ENCODE results near the gene MED12L.

MED12L gene

GRCh38 chr3:151178208-151178845, 92.9 kb downstream of the MED12L start:
- no peak for DNase-seq (ENCODE audit: low spot score)
- in situ Hi-C loops (cut with MboI; ENCODE audit: low sequenced_read_pairs, unreplicated experiment): no loop called here
- TF ChIP-seq, protein P1, sequence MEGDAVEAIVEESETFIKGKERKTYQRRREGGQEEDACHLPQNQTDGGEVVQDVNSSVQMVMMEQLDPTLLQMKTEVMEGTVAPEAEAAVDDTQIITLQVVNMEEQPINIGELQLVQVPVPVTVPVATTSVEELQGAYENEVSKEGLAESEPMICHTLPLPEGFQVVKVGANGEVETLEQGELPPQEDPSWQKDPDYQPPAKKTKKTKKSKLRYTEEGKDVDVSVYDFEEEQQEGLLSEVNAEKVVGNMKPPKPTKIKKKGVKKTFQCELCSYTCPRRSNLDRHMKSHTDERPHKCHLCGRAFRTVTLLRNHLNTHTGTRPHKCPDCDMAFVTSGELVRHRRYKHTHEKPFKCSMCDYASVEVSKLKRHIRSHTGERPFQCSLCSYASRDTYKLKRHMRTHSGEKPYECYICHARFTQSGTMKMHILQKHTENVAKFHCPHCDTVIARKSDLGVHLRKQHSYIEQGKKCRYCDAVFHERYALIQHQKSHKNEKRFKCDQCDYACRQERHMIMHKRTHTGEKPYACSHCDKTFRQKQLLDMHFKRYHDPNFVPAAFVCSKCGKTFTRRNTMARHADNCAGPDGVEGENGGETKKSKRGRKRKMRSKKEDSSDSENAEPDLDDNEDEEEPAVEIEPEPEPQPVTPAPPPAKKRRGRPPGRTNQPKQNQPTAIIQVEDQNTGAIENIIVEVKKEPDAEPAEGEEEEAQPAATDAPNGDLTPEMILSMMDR (IDR thresholded peaks at IDR 0.05; ENCODE audit: borderline replicate concordance, control extremely low read depth, extremely low read depth, insufficient read depth, missing control alignments): no peak

DNA sequence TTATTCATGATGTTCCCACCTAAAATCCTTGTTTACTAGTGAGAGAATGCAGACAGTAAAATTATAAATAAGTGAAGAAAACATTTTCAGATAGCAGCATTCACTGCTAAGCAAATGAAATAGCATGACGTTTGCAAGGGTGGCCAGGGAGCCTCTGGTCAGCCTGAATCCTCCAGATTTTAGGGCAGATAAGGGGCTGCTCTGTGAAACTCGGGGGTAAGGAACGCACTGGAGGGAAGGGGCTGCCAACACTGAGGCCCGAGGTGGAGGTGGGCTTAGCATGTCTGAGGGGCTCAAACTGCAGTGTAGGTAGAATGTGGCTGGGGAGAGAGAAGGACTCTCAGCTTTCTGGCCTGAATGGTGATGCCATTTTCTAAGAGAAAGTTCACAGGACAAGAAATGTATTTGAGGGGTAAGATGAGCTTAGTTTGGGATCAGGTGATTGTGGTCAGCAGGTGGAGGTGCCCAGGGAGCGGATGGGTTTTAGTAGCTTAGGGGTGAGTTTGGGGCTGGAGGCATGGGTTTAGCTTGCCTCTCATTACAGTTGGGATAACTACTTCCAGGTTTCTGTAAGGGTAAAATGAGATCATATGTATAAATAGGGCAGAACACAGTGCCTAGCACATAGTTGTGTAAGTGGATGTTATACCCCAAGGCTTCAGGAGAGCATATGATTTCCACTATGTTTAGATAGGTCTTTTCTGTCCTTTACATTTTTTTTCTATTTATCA, 97.0 kb downstream of the MED12L start:
- TF ChIP-seq, protein P1 (IDR thresholded peaks at IDR 0.05; ENCODE audit: borderline replicate concordance, control extremely low read depth, extremely low read depth, insufficient read depth, missing control alignments): no peak
- in situ Hi-C loops (cut with MboI; ENCODE audit: low sequenced_read_pairs, unreplicated experiment): no loop called here
- DNase-seq (ENCODE audit: low spot score): no peak

GRCh38 chr3:151183265-151183671, 97.8 kb downstream of the MED12L start:
- TF ChIP-seq, protein P1 (IDR thresholded peaks at IDR 0.05; ENCODE audit: borderline replicate concordance, control extremely low read depth, extremely low read depth, insufficient read depth, missing control alignments): no peak

GRCh38 chr3:151191095-151191494, 105.6 kb downstream of the MED12L start:
- TF ChIP-seq, protein P1 (IDR thresholded peaks at IDR 0.05; ENCODE audit: borderline replicate concordance, control extremely low read depth, extremely low read depth, insufficient read depth, missing control alignments): no peak
- in situ Hi-C loops (cut with MboI; ENCODE audit: low sequenced_read_pairs, unreplicated experiment): no loop called here
- no peak for DNase-seq (ENCODE audit: low spot score)

More at GRCh38 chr3:151183265-151183671, 97.8 kb downstream of the MED12L start:
- in situ Hi-C loops (cut with MboI; ENCODE audit: low sequenced_read_pairs, unreplicated experiment): no loop called here
- DNase-seq (ENCODE audit: low spot score): no peak

DNA sequence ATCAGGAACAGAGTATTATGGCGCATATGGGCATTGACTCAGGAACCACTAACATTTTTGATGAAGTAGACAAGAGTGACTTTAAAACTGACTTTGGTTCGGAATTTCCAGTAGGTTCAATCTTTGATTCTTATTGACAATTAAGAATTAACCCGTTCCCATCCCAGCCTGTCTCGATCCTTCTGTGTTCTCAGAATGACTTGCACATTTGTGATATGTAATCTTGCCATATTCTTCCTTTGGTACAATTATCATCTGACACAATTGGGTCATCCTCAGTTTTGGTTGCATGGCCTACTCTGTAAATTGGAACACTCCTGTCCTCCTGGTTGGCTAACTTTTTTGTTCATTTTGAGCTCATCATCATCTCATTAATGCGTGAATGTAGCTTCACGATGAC, 107.1 kb downstream of the MED12L start:
- TF ChIP-seq, protein P1 (IDR thresholded peaks at IDR 0.05; ENCODE audit: borderline replicate concordance, control extremely low read depth, extremely low read depth, insufficient read depth, missing control alignments): no peak
- in situ Hi-C loops (cut with MboI; ENCODE audit: low sequenced_read_pairs, unreplicated experiment): no loop called here
- no peak for DNase-seq (ENCODE audit: low spot score)

DNA sequence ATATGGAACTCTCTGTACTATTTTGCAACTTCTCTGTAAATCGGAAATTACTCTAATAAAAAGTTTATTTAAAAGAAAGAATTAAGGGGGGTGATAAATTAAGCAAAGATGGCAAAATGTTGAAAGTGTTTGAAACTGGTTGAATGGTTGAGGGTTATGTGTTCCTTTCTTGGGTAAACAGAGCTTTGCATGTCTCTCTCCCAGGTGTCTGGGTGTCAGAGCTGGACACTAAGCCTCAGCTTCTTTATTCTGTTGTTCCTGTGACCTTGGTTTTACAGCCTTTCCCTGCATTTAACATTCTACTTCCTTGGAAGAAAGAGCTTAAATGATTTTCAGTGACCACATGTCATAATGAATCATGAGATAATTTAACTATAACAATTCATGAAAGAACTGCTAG, 110.4 kb downstream of the MED12L start:
- no peak for DNase-seq (ENCODE audit: low spot score)
- TF ChIP-seq, protein P1 (IDR thresholded peaks at IDR 0.05; ENCODE audit: borderline replicate concordance, control extremely low read depth, extremely low read depth, insufficient read depth, missing control alignments): no peak
- in situ Hi-C loops (cut with MboI; ENCODE audit: low sequenced_read_pairs, unreplicated experiment): no loop called here
